ENCODE measurements around the gene DAPK1.

- TF ChIP-seq CTCF (IDR thresholded peaks at IDR 0.05; ENCODE audit: low read length) (no peak), EZH2 (optimal IDR thresholded peaks at IDR 0.05; ENCODE audit: low read depth, low read length) (no peak), EZH2phosphoT487 (IDR thresholded peaks at IDR 0.05; ENCODE audit: low read length) (no peak)
Observed at GRCh38 chr9:87498811-87499360, 1.2 kb downstream of the DAPK1 start.
